GM19240 (cell line): ENCODE measurements around the gene NT5C2.
A peak's percentile ranks its signal among the peaks of the same experiment; 100 is the strongest.
"Not testable (repeated sequence)": the region's sequence is repeated elsewhere in the genome, so short reads cannot be mapped to it uniquely, and the experiment has no call there.

Experiments
- DNase-seq: peaks from one replicate; pipeline ENCODE4 v3.0.0; 2011; ENCODE audit warnings: low spot score; ENCODE audit not compliant: insufficient read length

Gene NT5C2

DNA sequence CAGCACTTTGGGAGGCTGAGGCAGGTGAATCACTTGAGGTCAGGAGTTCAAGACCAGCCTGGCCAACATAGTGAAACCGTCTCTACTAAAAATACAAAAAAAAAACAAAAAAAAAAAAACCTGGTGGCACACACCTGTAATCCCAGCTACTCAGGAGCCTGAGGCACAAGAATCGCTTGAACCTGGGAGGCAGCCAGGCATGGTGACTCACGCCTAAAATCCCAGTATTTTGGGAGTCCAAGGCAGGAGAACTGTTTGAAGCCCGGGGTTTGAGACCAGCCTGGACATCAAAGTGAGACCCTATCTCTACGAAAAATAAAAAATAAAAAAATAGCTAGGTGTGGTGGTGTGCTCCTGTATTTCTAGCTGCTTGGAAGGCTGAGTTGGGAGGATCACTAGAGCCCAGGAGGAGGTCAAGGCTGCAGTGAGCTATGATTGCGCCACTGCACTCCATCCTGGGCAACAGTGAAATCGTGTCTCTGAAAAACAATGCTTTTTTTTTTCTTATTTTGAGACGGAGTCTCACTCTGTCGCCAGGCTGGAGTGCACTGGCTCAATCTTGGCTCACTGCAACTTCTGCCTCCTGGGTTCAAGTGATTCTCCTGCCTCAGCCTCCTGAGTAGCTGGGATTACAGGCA, 29.2 kb downstream of the NT5C2 start:
- DNase-seq: not testable (repeated sequence)

- no peak for DNase-seq
These were observed 35.8 kb downstream of the NT5C2 start for GRCh38 chr10:103157246-103157645.

GRCh38 chr10:103155471-103156085, 37.5 kb downstream of the NT5C2 start:
- DNase-seq: no peak

GRCh38 chr10:103154521-103155299, 38.4 kb downstream of the NT5C2 start:
- no peak for DNase-seq

- no peak for DNase-seq
These were observed 39.5 kb downstream of the NT5C2 start for GRCh38 chr10:103153302-103154197.

DNA sequence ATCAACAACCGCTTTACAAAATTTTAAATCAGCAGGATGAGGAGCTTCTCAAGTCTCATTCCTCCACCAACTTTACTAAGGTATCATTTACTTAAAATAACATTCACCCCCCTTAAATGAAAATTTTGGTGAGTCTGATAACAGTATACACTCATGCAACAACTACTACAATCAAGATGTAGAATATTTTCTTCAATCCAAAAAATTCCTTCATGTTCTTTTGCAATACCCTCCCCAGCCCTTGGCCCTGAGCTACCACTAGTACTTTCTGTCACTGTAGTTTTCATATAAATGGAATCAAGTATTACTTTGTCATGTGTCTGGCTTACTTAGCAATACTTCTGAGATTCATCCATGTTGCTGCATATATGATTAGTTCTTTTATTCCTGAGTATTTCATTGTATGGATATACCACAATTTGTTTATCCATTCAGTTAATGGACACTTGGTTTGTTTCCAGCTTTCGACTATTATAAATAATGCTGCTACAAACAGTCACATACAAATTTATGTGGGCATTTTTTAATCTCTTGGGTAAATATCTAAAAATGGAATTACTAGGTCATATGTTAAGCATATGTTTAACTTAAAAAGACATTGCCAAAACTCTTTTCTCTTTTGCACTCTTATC, 43.0 kb downstream of the NT5C2 start:
- no peak for DNase-seq

- no peak for DNase-seq
These were observed 45.4 kb downstream of the NT5C2 start for GRCh38 chr10:103147645-103148044.

DNA sequence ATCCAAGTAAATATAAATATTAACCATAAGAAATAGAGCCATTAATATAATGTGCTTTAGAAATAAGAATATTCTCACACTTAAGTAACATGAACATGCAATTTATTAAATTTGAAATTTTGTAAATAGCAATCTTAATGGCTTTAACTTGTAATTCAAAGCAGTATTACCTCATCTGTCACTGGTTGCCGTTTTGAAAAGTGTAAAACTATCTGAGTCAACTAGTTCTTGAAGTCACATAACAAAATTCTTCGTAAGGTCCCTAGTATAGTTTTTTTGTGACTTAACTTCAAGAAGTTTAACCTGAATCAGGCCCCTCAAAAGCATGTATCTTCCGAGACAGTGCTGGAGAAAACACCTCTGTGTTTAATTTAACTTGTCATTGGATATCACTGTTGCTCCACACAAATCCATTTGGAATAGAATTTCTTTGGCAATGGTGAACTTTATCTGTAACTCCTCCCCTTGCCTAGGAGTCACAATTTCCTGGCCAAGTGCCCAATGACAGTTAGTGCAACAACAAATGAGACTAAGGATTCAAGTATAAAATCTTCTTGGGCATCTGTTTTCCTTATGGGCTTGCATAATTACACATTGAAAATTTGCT, 47.1 kb downstream of the NT5C2 start:
- no peak for DNase-seq

GRCh38 chr10:103145046-103145445, 48.0 kb downstream of the NT5C2 start:
- no peak for DNase-seq

GRCh38 chr10:103144041-103144440, 49.0 kb downstream of the NT5C2 start:
- DNase-seq: no peak

- DNase-seq: not testable (repeated sequence)
These were observed 49.4 kb downstream of the NT5C2 start for GRCh38 chr10:103143641-103144040.

GRCh38 chr10:103141950-103142349, 51.1 kb downstream of the NT5C2 start:
- no peak for DNase-seq

DNA sequence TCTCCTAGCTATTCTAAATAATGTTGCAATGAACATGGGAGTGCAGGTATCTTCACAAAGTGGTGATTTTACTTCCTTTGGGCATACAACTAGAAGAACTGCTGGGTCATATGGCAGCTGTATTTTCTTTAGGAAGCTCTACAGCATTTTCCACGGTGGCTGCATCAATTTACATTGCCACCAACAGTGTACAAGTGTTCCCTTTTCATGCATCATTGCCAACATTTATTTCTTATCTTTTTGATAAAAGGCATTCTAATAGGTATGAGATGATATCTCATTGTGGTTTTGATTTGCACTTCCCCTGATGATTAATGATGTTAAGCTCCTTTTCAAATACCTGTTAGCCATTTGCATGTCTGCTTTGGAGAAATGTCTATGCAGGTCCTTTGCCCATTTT, 52.6 kb downstream of the NT5C2 start:
- DNase-seq: no peak

GRCh38 chr10:103139803-103140202, 53.3 kb downstream of the NT5C2 start:
- no peak for DNase-seq

DNA sequence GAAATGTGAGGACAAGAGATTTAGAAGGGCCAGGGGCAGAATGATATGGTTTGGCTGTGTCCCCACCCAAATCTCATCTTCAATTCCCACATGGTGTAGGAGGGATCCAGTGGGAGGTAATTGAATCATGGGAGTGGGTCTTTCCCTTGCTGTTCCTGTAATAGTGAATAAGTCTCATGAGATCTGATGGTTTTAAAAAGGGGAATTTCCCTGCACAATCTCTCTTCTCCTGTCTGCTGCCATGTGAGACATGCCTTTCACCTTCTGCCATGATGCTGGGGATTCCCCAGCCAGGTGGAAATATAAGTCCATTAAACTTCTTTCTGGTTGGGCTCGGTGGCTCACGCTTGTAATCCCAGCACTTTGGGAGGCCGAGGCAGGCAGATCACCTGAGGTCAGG, 57.9 kb downstream of the NT5C2 start:
- not testable (repeated sequence) for DNase-seq

- no peak for DNase-seq
These were observed 62.2 kb downstream of the NT5C2 start for GRCh38 chr10:103130910-103131309.

DNA sequence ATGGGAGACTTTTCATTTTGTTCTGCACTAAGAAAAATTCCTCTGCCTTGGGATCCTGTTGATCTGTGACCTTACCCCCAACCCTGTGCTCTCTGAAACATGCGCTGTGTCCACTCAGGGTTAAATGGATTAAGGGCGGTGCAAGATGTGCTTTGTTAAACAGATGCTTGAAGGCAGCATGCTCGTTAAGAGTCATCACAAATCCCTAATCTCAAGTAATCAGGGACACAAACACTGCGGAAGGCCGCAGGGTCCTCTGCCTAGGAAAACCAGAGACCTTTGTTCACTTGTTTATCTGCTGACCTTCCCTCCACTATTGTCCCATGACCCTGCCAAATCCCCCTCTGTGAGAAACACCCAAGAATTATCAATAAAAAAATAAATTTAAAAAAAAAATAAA, 62.9 kb downstream of the NT5C2 start:
- DNase-seq: not testable (repeated sequence)

DNA sequence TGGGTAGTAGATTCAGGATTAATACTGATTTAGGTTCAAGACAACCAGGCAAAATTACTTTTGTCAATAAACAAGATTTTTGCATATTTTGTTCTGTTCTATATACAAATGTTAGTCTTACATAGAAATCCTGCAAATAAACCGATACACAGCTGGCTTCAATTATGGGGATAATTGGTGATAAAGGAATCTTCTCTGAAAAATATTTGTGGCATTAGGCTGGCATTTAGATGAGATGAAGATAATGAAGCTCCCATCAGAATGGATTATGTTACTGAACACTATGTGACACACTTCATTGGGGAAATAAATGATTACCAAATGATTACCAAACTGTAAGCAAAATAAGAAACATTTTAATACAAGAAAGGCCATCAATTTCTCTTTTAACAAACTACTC, 65.8 kb downstream of the NT5C2 start:
- no peak for DNase-seq

- peak; percentile 14 for DNase-seq
These were observed 67.5 kb downstream of the NT5C2 start for GRCh38 chr10:103125323-103126267.
